K562 (cell line): Measurements from ENCODE around the gene DGCR6L. TPM values are rescaled to one million over a fixed set of nuclear protein-coding genes. Genes with fewer than 3 reads are reported as not detected.
A peak's percentile ranks its signal among the peaks of the same experiment; 100 is the strongest.

Source experiments
- EP400 ChIP-seq: fragments of 450-650 bp; IDR thresholded peaks from 2 replicates; pipeline ENCODE4 v1.6.1; 2017; ENCODE audit warnings: antibody characterized with exemption, mild to moderate bottlenecking, moderate library complexity
- HOXB6 ChIP-seq: fragments of 250-450 bp; sonication (Bioruptor Pico); IDR thresholded peaks from 2 replicates; pipeline ENCODE4 v1.5.1; 2022; ENCODE audit warnings: mild to moderate bottlenecking, borderline replicate concordance
- MAFG ChIP-seq: fragments of 450-650 bp; conservative IDR thresholded peaks from 2 replicates; pipeline ENCODE4 v1.6.1; 2016; ENCODE audit warnings: missing genetic modification characterization, missing compliant biosample characterization
- NFIX ChIP-seq: fragments of 250-450 bp; sonication (Bioruptor Pico); IDR thresholded peaks from 2 replicates; pipeline ENCODE4 v1.4.0; 2020; ENCODE audit warnings: low read depth, mild to moderate bottlenecking, moderate library complexity
- OTX1 ChIP-seq: fragments of 450-650 bp; formaldehyde crosslinking; IDR thresholded peaks from 2 replicates; pipeline ENCODE4 v1.4.0; 2022; ENCODE audit warnings: mild to moderate bottlenecking
- RBM39 ChIP-seq: fragments of 200-400 bp; formaldehyde crosslinking; optimal IDR thresholded peaks from 2 replicates; pipeline ENCODE3; 2018; ENCODE audit warnings: low read depth, low read length
- TSC22D4 ChIP-seq: fragments of 450-650 bp; IDR thresholded peaks from 2 replicates; pipeline ENCODE4 v1.6.1; 2016; ENCODE audit warnings: missing genetic modification characterization, missing biosample characterization, control low read depth
- ZNF511 ChIP-seq: sonication (generic); formaldehyde crosslinking; IDR thresholded peaks from 2 replicates; pipeline ENCODE4 v1.8.0; 2022; ENCODE audit warnings: mild to moderate bottlenecking, missing genetic modification reagents
- polyA plus RNA-seq, 8 experiments: library from polyadenylated mRNA; depleted of rRNA in 4 of 8; stranded (reverse) in 5 of 8; unstranded in 3 of 8; fragments of >200 nt; fragmentation: Nextera tagmentation in 2 of 8; fragmentation: Illumina TruSeq in 1 of 8; extraction: Ambion mirVana in 2 of 8; extraction: Trizol in 1 of 8; gene quantifications; 2 replicates each; pipeline versions ENCODE4 v1.2.1 to v1.2.3, GENCODE V29; 2011 to 2014; ENCODE audit warnings: inconsistent platforms in 1 of 8, missing spikeins in 1 of 8
- total RNA-seq, 7 experiments: library from RNA; depleted of rRNA in 6 of 7; stranded (reverse); fragments of >200 nt in 6 of 7; fragmentation: Illumina TruSeq in 2 of 7; extraction: Trizol in 2 of 7; gene quantifications; 2 replicates each; pipeline versions ENCODE4 v1.2.1 to v1.2.3, GENCODE V29; 2011 to 2021; ENCODE audit warnings: low replicate concordance in 1 of 7
- TF ChIP-seq, protein P1 (sequence below): fragments of 450-650 bp; formaldehyde crosslinking; IDR thresholded peaks from 2 replicates; pipeline ENCODE4 v1.4.0; 2022; ENCODE audit warnings: missing genetic modification characterization
- TF ChIP-seq, protein P2 (sequence below): fragments of 450-650 bp; formaldehyde crosslinking; IDR thresholded peaks from 2 replicates; pipeline ENCODE4 v1.4.0; 2020; ENCODE audit warnings: mild to moderate bottlenecking, mixed read lengths
- TF ChIP-seq, protein P3 (sequence below): fragments of 250-450 bp; sonication (Bioruptor Pico); IDR thresholded peaks from 2 replicates; pipeline ENCODE4 v1.4.0; 2020; ENCODE audit warnings: borderline replicate concordance
- TF ChIP-seq, protein P4 (sequence below): fragments of 250-450 bp; sonication (Bioruptor Pico); IDR thresholded peaks from 2 replicates; pipeline ENCODE4 v1.8.0; 2022; ENCODE audit warnings: moderate library complexity, mild to moderate bottlenecking, inconsistent platforms

DGCR6L gene
- total and polyA plus RNA-seq, 9 of the 15 experiments (the other 6 are each of a cell fraction or from before 2014, with no cell fraction given) = 3.6 to 151 (median 51.0) TPM

GRCh38 chr22:20316844-20317401 is 2.9 kb downstream of the DGCR6L start (continued):
- no peak for TF ChIP-seq RBM39
- no peak for TF ChIP-seq HOXB6 (CRISPR knock-in tag)
- TF ChIP-seq, protein P1, sequence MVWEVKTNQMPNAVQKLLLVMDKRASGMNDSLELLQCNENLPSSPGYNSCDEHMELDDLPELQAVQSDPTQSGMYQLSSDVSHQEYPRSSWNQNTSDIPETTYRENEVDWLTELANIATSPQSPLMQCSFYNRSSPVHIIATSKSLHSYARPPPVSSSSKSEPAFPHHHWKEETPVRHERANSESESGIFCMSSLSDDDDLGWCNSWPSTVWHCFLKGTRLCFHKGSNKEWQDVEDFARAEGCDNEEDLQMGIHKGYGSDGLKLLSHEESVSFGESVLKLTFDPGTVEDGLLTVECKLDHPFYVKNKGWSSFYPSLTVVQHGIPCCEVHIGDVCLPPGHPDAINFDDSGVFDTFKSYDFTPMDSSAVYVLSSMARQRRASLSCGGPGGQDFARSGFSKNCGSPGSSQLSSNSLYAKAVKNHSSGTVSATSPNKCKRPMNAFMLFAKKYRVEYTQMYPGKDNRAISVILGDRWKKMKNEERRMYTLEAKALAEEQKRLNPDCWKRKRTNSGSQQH (CRISPR knock-in tag) = no peak
- no peak for TF ChIP-seq TSC22D4 (tag)
- TF ChIP-seq, protein P2, sequence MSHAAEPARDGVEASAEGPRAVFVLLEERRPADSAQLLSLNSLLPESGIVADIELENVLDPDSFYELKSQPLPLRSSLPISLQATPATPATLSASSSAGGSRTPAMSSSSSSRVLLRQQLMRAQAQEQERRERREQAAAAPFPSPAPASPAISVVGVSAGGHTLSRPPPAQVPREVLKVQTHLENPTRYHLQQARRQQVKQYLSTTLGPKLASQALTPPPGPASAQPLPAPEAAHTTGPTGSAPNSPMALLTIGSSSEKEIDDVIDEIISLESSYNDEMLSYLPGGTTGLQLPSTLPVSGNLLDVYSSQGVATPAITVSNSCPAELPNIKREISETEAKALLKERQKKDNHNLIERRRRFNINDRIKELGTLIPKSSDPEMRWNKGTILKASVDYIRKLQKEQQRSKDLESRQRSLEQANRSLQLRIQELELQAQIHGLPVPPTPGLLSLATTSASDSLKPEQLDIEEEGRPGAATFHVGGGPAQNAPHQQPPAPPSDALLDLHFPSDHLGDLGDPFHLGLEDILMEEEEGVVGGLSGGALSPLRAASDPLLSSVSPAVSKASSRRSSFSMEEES (CRISPR knock-in tag) = no peak
- TF ChIP-seq ZNF511 (CRISPR knock-in tag) = no peak
- no peak for TF ChIP-seq OTX1 (CRISPR knock-in tag)
- no peak for TF ChIP-seq EP400
- TF ChIP-seq, protein P3, sequence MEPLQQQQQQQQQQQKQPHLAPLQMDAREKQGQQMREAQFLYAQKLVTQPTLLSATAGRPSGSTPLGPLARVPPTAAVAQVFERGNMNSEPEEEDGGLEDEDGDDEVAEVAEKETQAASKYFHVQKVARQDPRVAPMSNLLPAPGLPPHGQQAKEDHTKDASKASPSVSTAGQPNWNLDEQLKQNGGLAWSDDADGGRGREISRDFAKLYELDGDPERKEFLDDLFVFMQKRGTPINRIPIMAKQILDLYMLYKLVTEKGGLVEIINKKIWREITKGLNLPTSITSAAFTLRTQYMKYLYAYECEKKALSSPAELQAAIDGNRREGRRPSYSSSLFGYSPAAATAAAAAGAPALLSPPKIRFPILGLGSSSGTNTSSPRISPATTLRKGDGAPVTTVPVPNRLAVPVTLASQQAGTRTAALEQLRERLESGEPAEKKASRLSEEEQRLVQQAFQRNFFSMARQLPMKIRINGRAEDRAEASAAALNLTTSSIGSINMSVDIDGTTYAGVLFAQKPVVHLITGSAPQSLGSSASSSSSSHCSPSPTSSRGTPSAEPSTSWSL (CRISPR knock-in tag) = 0 out of 2 replicates have a peak, but pooled peaks have one; percentile 0
- TF ChIP-seq, protein P4, sequence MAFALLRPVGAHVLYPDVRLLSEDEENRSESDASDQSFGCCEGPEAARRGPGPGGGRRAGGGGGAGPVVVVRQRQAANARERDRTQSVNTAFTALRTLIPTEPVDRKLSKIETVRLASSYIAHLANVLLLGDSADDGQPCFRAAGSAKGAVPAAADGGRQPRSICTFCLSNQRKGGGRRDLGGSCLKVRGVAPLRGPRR (CRISPR knock-in tag) = 0 out of 2 replicates have a peak, but pooled peaks have one; percentile 51
- no peak for TF ChIP-seq NFIX (CRISPR knock-in tag)
- no peak for TF ChIP-seq MAFG (tag)
